T-cell (primary cell): ENCODE results near the gene LRP2. TPM values are rescaled to one million over a fixed set of nuclear protein-coding genes. Genes with fewer than 3 reads are reported as not detected.

ENCODE experiments used
- ATAC-seq, 4 experiments: fragments of 200-7000 bp in 3 of 4; fragments of 150-1000 bp in 1 of 4; cut with Tn5 transposase; replicated peaks in 1 of 4; 1 replicate in 3 of 4; 2 replicates in 1 of 4; pipeline ENCODE4 v1.10.0; 2021; ENCODE audit warnings: moderate library complexity in 3 of 4, mild to moderate bottlenecking in 2 of 4, moderate number of reproducible peaks in 1 of 4
- CTCF ChIA-PET, 2 donors: fragments of 300-600 bp; sonication (Branson Sonifier 250); formaldehyde crosslinking; loops; one replicate each; lab custom pipeline; 2022; ENCODE audit warnings: antibody characterized with exemption in 2 of 2; lab: Charles Lee
- POLR2A ChIA-PET, 2 donors: fragments of 300-600 bp; sonication (Branson Sonifier 250); formaldehyde crosslinking; loops; one replicate each; lab custom pipeline; 2022; ENCODE audit warnings: antibody characterized with exemption in 2 of 2; lab: Charles Lee
- DNase-seq, 35 experiments: peaks; one replicate each; pipeline versions ENCODE4 v3.0.0 to v3.0.0-alpha.2; 2013 to 2023
- H3K27ac ChIP-seq: one replicate; pipeline ENCODE4 v1.5.1; 2013; ENCODE audit warnings: low read length
- H3K27me3 ChIP-seq, 2 experiments: replicated peaks in 1 of 2; 1 replicate in 1 of 2; 2 replicates in 1 of 2; pipeline versions ENCODE4 v1.6.1 to v1.7.0; 2013; ENCODE audit warnings: low read length in 1 of 2, mixed read lengths in 1 of 2; ENCODE audit not compliant: control insufficient read depth in 2 of 2, insufficient read depth in 2 of 2; ENCODE audit errors: extremely low read depth in 1 of 2
- H3K36me3 ChIP-seq, 2 donors: 1 replicate in 1 of 2; 2 replicates in 1 of 2; pipeline versions ENCODE4 v1.6.1 to v1.7.0; 2013; ENCODE audit warnings: low read length in 1 of 2; ENCODE audit not compliant: control insufficient read depth in 2 of 2, insufficient read depth in 1 of 2; ENCODE audit errors: extremely low read depth in 1 of 2
- H3K4me1 ChIP-seq, 2 experiments: 1 replicate in 1 of 2; 2 replicates in 1 of 2; pipeline versions ENCODE4 v1.6.1 to v1.7.0; 2013; ENCODE audit warnings: low read length in 2 of 2, mixed read lengths in 1 of 2; ENCODE audit not compliant: insufficient read depth in 2 of 2, control insufficient read depth in 1 of 2; ENCODE audit errors: extremely low read depth in 1 of 2
- H3K4me3 ChIP-seq, 2 donors: 1 replicate in 1 of 2; 2 replicates in 1 of 2; pipeline versions ENCODE4 v1.5.1 to v1.7.0; 2013; ENCODE audit warnings: mild to moderate bottlenecking in 2 of 2, low read length in 1 of 2, moderate library complexity in 1 of 2; ENCODE audit not compliant: control insufficient read depth in 1 of 2; ENCODE audit errors: extremely low read depth in 1 of 2
- H3K9me3 ChIP-seq: 2 replicates; pipeline ENCODE4 v1.7.0; 2013
- H3K27ac Mint-ChIP-seq, 2 donors: one replicate each; pipeline ENCODE4 v1.8.0; 2020 to 2021; ENCODE audit warnings: mild to moderate bottlenecking in 2 of 2, mixed read lengths in 2 of 2
- H3K27me3 Mint-ChIP-seq, 2 donors: one replicate each; pipeline ENCODE4 v1.8.0; 2021 to 2022; ENCODE audit warnings: mixed read lengths in 2 of 2
- H3K36me3 Mint-ChIP-seq: one replicate; pipeline ENCODE4 v1.8.0; 2021; ENCODE audit warnings: mixed read lengths
- H3K4me1 Mint-ChIP-seq, 3 donors: one replicate each; pipeline ENCODE4 v1.8.0; 2020 to 2022; ENCODE audit warnings: mixed read lengths in 3 of 3, mild to moderate bottlenecking in 1 of 3
- H3K4me3 Mint-ChIP-seq, 3 donors: one replicate each; pipeline ENCODE4 v1.8.0; 2020 to 2022; ENCODE audit warnings: mild to moderate bottlenecking in 3 of 3, mixed read lengths in 3 of 3, moderate library complexity in 3 of 3
- H3K9me3 Mint-ChIP-seq, 3 donors: one replicate each; pipeline ENCODE4 v1.8.0; 2020 to 2022; ENCODE audit warnings: mixed read lengths in 3 of 3
- WGBS: methylation state at CpG from one replicate; pipeline ENCODE4 v1.1.5; 2013; ENCODE audit warnings: missing lambda C conversion rate; ENCODE audit not compliant: insufficient coverage; 5-methylcytosine and 5-hydroxymethylcytosine counted together
- total RNA-seq, 35 experiments: library from RNA in 6 of 35; stranded (reverse) in 6 of 35; fragments of 120-200 nt in 1 of 35; gene quantifications; one replicate each; pipeline versions ENCODE4 v1.2.1 to v1.2.4 and lab custom pipeline; 2013 to 2026

The LRP2 gene
- total RNA-seq, 5 donors from 2014 or later (not counting 1 experiment from before 2014, with no cell fraction given): 0.03 TPM; not detected in 4

GRCh38 chr2:169129703-169130243 is 232.6 kb downstream of the LRP2 start:
- Mint-ChIP-seq H3K27me3 (no peaks in the 10 kb centered on the region), H3K27ac (no peak overlapping the region), H3K4me3 (no peak overlapping the region), H3K4me1 (peaks cover 0 to 5% (median 4%) of the 10 kb centered on the region in 3 donors), H3K36me3 (no peaks in the 10 kb centered on the region), H3K9me3 (no peaks in the 10 kb centered on the region)
- Histone ChIP-seq H3K9me3 (no peaks in the 10 kb centered on the region), H3K4me3 (no peak overlapping the region), H3K36me3 (no peaks in the 10 kb centered on the region), H3K27me3 (no peaks in the 10 kb centered on the region), H3K27ac (no peak overlapping the region), H3K4me1 (no peaks in the 10 kb centered on the region)
- DNase-seq: no peak
- ATAC-seq: no peak
- CTCF ChIA-PET: interaction anchor here (0.7 to 1.4 kb wide), 2 partner anchors 20 to 182 kb away, joined by 3 to 13 read pairs; no protein-coding TSS in a partner anchor
- 100% methylated on average over 2 of the region's 5 CpGs for WGBS
- POLR2A ChIA-PET: no interaction called here

DNA sequence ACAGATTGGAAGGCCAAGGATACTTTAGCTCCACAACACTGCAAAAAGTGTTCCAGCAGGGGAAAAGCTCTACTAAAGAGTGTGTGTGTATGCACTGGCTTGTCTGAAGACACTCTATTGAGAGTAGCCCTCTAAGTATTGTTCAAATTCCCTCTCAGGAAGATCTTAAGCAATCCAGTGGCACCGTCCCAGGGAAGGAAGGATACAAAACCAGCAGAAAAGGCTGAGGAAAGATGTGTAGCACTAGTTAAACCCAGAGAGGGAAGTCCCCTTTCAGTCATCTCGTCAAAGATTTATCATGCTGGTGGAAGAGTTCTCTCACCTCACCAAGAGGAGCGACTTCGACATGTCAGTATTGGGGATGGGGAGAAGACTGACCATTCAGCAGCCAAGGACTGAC is 242.5 kb downstream of the LRP2 start:
- ChIA-PET POLR2A (no interaction called here), CTCF (interaction anchor here in 1 of 2 donors (1.1 kb wide), 1 partner anchor 9 kb away, joined by 3 read pairs; no protein-coding TSS in a partner anchor)
- Histone ChIP-seq H3K4me1 (no peaks in the 10 kb centered on the region), H3K36me3 (no peaks in the 10 kb centered on the region), H3K4me3 (no peak overlapping the region), H3K27ac (no peak overlapping the region), H3K9me3 (no peaks in the 10 kb centered on the region), H3K27me3 (peaks cover 2 to 10% of the 10 kb centered on the region in 2 experiments)
- no peak for DNase-seq
- peaks cover 3 to 6% (median 3%) of the 10 kb centered on the region in 3 donors for H3K4me1 Mint-ChIP-seq
- peaks cover 11 to 14% of the 10 kb centered on the region in 2 donors for H3K27me3 Mint-ChIP-seq
- H3K27ac Mint-ChIP-seq: no peak overlapping the region
- WGBS: no CpG with 5 or more reads among the region's 4 CpGs
- peaks cover 0 to 4% (median 3%) of the 10 kb centered on the region in 3 donors for H3K9me3 Mint-ChIP-seq
- H3K36me3 Mint-ChIP-seq: no peaks in the 10 kb centered on the region
- ATAC-seq: no peak
- H3K4me3 Mint-ChIP-seq: no peak overlapping the region

DNA sequence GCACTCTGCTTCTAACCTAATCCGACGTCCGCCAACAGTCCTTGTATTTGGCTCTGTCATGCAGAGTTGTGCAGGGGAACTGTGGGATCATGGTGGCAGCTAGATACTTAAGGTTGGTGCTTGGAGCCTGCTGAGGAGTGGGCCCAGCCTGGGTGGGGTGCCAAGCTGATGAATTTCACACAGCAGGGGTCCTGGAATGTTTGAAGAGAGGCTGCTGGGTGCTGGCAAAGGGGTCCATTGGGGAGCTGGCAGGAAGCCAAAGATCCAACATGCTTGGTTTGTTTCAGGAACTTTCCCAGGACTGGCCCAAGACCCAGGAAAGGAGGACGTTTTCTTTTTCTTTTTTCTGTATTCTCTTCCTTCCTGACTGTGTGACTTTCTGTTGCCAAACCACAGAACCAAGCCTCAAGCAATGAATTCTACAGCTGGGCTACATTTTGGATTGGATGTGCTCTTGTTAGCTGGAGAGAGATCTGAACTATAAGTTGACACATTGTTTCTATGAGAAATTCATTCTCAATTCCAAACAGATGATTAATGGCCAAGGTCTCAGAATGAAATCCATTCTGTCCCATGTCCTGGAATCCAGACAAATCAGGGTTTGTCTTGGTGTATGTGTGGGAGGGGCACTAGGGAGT is 243.1 kb downstream of the LRP2 start:
- Mint-ChIP-seq H3K27me3 (peaks cover 11 to 17% of the 10 kb centered on the region in 2 donors), H3K4me3 (no peak overlapping the region), H3K4me1 (peaks cover 3 to 6% (median 3%) of the 10 kb centered on the region in 3 donors), H3K36me3 (no peaks in the 10 kb centered on the region), H3K27ac (no peak overlapping the region), H3K9me3 (peaks cover 0 to 4% (median 3%) of the 10 kb centered on the region in 3 donors)
- ATAC-seq (no peak), DNase-seq (no peak)
- no peaks in the 10 kb centered on the region for H3K4me1 ChIP-seq
- no peaks in the 10 kb centered on the region for H3K36me3 ChIP-seq
- 100% methylated on average over 3 of the region's 4 CpGs for WGBS
- H3K9me3 ChIP-seq: no peaks in the 10 kb centered on the region
- ChIA-PET POLR2A (no interaction called here), CTCF (interaction anchor here in 1 of 2 donors (1.1 to 1.2 kb wide), 2 partner anchors 8 to 10 kb away, joined by 3 to 5 read pairs; no protein-coding TSS in a partner anchor)
- H3K27me3 ChIP-seq: peaks cover 2 to 10% of the 10 kb centered on the region in 2 experiments
- no peak overlapping the region for H3K27ac ChIP-seq
- H3K4me3 ChIP-seq: no peak overlapping the region

GRCh38 chr2:169118060-169118459 is 244.3 kb downstream of the LRP2 start:
- no peak overlapping the region for H3K27ac Mint-ChIP-seq
- DNase-seq (no peak), ATAC-seq (no peak)
- peaks cover 11 to 17% of the 10 kb centered on the region in 2 donors for H3K27me3 Mint-ChIP-seq
- peaks cover 3 to 6% (median 3%) of the 10 kb centered on the region in 3 donors for H3K4me1 Mint-ChIP-seq
- H3K9me3 ChIP-seq: no peaks in the 10 kb centered on the region
- no peak overlapping the region for H3K4me3 ChIP-seq
- ChIA-PET CTCF (interaction anchor here (1.0 to 1.2 kb wide), 3 partner anchors 9 to 14 kb away, joined by 3 to 5 read pairs (median 3); no protein-coding TSS in a partner anchor), POLR2A (no interaction called here)
- WGBS: 43% methylated on average over 1 of the region's 2 CpGs
- H3K4me3 Mint-ChIP-seq: no peak overlapping the region
- no peaks in the 10 kb centered on the region for H3K4me1 ChIP-seq
- peaks cover 0 to 4% (median 3%) of the 10 kb centered on the region in 3 donors for H3K9me3 Mint-ChIP-seq
- H3K27ac ChIP-seq: no peak overlapping the region
- H3K36me3 Mint-ChIP-seq: no peaks in the 10 kb centered on the region
- no peaks in the 10 kb centered on the region for H3K36me3 ChIP-seq
- peaks cover 2 to 10% of the 10 kb centered on the region in 2 experiments for H3K27me3 ChIP-seq

DNA sequence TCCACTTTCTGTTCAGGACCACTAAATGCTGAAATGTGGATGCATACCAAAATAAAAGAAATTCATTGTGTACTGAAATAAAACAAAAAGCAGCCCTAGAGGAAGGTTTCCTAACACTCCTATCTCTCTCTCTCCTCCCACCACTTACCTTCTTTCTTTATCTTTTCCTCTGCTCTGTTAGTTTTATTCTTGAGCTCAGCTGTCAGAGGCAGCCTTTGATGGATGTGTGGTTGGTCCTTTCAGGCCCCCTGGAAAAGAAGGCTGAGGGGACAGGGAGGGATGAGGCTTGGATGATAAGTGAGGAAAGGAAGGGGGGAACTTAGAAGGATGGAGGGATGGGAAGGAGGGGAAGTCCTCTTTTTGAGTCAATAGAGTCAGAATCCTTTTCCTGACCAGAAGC is 245.3 kb downstream of the LRP2 start:
- H3K9me3 Mint-ChIP-seq: peaks cover 0 to 4% (median 3%) of the 10 kb centered on the region in 3 donors
- H3K27ac ChIP-seq: no peak overlapping the region
- no peak overlapping the region for H3K4me3 Mint-ChIP-seq
- no peak for ATAC-seq
- H3K9me3 ChIP-seq: no peaks in the 10 kb centered on the region
- H3K27ac Mint-ChIP-seq: no peak overlapping the region
- no peaks in the 10 kb centered on the region for H3K36me3 Mint-ChIP-seq
- H3K4me1 ChIP-seq: no peaks in the 10 kb centered on the region
- no peaks in the 10 kb centered on the region for H3K36me3 ChIP-seq
- CTCF ChIA-PET: interaction anchor here (1.0 to 1.2 kb wide), 2 partner anchors 8 to 15 kb away, joined by 3 read pairs; no protein-coding TSS in a partner anchor
- POLR2A ChIA-PET: interaction anchor here in 1 of 2 donors (0.5 kb wide), 1 partner anchor 15 kb away, joined by 3 read pairs; no protein-coding TSS in a partner anchor
- no peak for DNase-seq
- peaks cover 0 to 10% of the 10 kb centered on the region in 2 experiments for H3K27me3 ChIP-seq
- peaks cover 9 to 17% of the 10 kb centered on the region in 2 donors for H3K27me3 Mint-ChIP-seq
- no peak overlapping the region for H3K4me3 ChIP-seq
- H3K4me1 Mint-ChIP-seq: peaks cover 3 to 6% (median 3%) of the 10 kb centered on the region in 3 donors

GRCh38 chr2:169116327-169116726 is 246.0 kb downstream of the LRP2 start:
- POLR2A ChIA-PET: no interaction called here
- peaks cover 5 to 13% of the 10 kb centered on the region in 2 donors for H3K27me3 Mint-ChIP-seq

More at GRCh38 chr2:169116327-169116726, 246.0 kb downstream of the LRP2 start:
- CTCF ChIA-PET: interaction anchor here in 1 of 2 donors (2.3 kb wide), 1 partner anchor 16 kb away, joined by 7 read pairs; no protein-coding TSS in a partner anchor
- no peaks in the 10 kb centered on the region for H3K4me1 ChIP-seq
- H3K36me3 ChIP-seq: no peaks in the 10 kb centered on the region
- no peak for DNase-seq
- no peak overlapping the region for H3K27ac ChIP-seq
- no peak for ATAC-seq
- H3K27me3 ChIP-seq: peaks cover 0 to 10% of the 10 kb centered on the region in 2 experiments
- no CpG with 5 or more reads among the region's 2 CpGs for WGBS
- no peaks in the 10 kb centered on the region for H3K9me3 ChIP-seq
- Mint-ChIP-seq H3K4me1 (peaks cover 3 to 6% (median 3%) of the 10 kb centered on the region in 3 donors), H3K27ac (no peak overlapping the region), H3K9me3 (no peaks in the 10 kb centered on the region), H3K4me3 (no peak overlapping the region), H3K36me3 (no peaks in the 10 kb centered on the region)
- H3K4me3 ChIP-seq: no peak overlapping the region
